ENCODE measurements around the gene PSMD6.

GRCh38 chr3:64008487-64009351 is 14.6 kb downstream of the PSMD6 start:
- no peak for TF ChIP-seq YY1 (IDR thresholded peaks at IDR 0.05; ENCODE audit: insufficient read depth, insufficient read length)
- TF ChIP-seq ZNF274 (IDR thresholded peaks at IDR 0.05; ENCODE audit: low read depth, low read length) = no peak

Data from NT2/D1 (cell line).